RWPE1 (cell line): ENCODE measurements around the gene SUN1.
"Not testable (repeated sequence)": the region's sequence is repeated elsewhere in the genome, so short reads cannot be mapped to it uniquely, and the experiment has no call there.

Experiments
- CTCF ChIA-PET: fragments of 350-600 bp; sonication (Branson Sonifier 250); formaldehyde crosslinking; extraction: SDS; loops from one replicate; lab custom pipeline; 2021; lab: Yijun Ruan, JAX
- POLR2A ChIA-PET: fragments of 400-600 bp; formaldehyde crosslinking; extraction: SDS; loops from one replicate; lab custom pipeline; 2020; ENCODE audit warnings: antibody characterized with exemption; ENCODE audit not compliant: low non-redundant PET; lab: Yijun Ruan, JAX
- DNase-seq: peaks from one replicate; pipeline ENCODE4 v3.0.0; 2012; ENCODE audit warnings: low spot score
- H3K27ac ChIP-seq: fragments of 450-650 bp; 2 replicates; pipeline ENCODE4 v1.5.1; 2017
- TF ChIP-seq, protein P1 (sequence below): fragments of 450-650 bp; conservative IDR thresholded peaks from 2 replicates; pipeline ENCODE4 v1.5.1; 2017; ENCODE audit warnings: low read depth, mild to moderate bottlenecking

SUN1 gene

DNA sequence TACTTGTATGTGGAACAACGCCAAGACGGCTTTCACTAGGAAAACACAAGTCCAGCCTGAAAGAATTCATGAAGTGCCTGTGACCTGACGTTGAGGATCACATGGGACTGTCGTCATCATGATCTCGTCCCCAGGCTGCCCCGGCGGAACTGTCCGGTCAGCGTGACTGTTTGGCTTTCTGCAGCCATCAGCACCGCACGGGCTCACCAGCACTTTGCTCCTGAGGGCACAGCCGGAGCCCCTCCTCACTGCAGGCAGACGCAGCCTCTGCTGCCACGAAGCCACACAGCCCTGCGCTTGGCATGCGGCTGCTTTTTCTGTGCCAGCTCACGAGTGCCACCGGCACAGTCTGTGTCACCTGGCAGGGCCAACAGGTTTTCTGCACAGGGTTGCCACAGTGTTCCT is 34.7 kb downstream of the SUN1 start:
- POLR2A ChIA-PET = no interaction called here
- peak; percentile 26 for DNase-seq
- CTCF ChIA-PET = interaction anchor here (0.8 to 0.9 kb wide), 2 partner anchors 15 to 354 kb away, joined by 5 read pairs; no protein-coding TSS in a partner anchor
- TF ChIP-seq, protein P1, sequence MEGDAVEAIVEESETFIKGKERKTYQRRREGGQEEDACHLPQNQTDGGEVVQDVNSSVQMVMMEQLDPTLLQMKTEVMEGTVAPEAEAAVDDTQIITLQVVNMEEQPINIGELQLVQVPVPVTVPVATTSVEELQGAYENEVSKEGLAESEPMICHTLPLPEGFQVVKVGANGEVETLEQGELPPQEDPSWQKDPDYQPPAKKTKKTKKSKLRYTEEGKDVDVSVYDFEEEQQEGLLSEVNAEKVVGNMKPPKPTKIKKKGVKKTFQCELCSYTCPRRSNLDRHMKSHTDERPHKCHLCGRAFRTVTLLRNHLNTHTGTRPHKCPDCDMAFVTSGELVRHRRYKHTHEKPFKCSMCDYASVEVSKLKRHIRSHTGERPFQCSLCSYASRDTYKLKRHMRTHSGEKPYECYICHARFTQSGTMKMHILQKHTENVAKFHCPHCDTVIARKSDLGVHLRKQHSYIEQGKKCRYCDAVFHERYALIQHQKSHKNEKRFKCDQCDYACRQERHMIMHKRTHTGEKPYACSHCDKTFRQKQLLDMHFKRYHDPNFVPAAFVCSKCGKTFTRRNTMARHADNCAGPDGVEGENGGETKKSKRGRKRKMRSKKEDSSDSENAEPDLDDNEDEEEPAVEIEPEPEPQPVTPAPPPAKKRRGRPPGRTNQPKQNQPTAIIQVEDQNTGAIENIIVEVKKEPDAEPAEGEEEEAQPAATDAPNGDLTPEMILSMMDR = no peak
- peak overlapping the region; percentile 98 for H3K27ac ChIP-seq

DNA sequence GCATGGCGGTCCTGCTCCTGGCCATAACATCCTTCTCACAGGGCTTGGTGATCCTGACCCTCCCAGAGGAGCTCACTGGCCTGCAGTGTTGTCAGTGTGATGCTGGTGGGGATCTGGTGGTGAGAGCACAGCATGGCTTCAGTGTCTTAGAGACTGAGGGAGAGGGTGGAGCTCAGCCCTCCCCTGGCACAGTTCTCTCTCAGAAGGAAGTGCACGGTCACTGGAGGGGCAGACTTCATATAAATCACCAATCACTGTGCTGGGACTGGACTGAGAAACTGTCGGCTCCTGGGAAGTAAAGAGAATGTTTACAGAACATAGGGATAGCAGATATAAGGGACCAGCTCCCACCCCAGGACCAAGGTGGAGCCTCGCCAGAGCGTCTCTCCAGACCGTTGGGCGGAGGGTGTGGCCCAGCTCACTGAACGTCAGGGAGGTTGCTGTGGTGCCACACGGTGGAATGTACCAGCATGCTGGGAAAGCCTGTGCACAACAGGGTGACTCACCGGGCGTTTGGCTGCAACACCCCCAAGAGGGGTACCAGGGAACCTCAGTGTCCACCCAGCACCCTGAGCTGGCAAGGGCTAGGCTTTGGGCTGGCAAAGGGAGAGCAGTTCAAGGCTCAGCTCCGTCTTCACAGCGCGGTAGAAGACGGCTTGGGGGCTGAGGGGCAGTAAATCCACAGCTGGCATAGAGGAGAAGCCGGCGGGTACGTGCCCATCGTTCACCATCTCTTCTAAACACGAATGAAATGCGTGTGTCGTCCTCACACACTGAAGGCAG is 35.3 kb downstream of the SUN1 start:
- TF ChIP-seq, protein P1 = 0 out of 2 replicates have a peak, but pooled peaks have one; percentile 13
- CTCF ChIA-PET = interaction anchor here (0.8 to 0.9 kb wide), 2 partner anchors 16 to 355 kb away, joined by 5 read pairs; no protein-coding TSS in a partner anchor
- H3K27ac ChIP-seq = peak overlapping the region; percentile 98
- POLR2A ChIA-PET = no interaction called here
- peak; percentile 89 for DNase-seq

DNA sequence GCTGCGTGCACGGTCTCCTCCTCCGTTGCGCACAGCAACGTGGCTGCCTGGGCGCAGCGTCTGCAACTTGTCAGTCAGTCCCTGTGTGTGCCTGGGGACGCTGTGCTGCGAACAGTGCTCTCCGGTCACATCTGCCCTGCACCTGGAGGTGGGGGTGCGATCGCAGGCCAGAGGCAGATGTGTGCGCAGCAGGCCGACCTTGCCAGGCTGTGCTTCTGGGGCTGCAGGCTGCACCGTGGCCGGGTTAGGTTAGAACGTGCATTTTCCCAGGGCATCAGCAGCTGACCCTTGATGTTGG is 35.9 kb downstream of the SUN1 start:
- TF ChIP-seq, protein P1 = no peak
- H3K27ac ChIP-seq = peak overlapping the region; percentile 98
- ChIA-PET POLR2A (no interaction called here), CTCF (no interaction called here)
- no peak for DNase-seq

DNA sequence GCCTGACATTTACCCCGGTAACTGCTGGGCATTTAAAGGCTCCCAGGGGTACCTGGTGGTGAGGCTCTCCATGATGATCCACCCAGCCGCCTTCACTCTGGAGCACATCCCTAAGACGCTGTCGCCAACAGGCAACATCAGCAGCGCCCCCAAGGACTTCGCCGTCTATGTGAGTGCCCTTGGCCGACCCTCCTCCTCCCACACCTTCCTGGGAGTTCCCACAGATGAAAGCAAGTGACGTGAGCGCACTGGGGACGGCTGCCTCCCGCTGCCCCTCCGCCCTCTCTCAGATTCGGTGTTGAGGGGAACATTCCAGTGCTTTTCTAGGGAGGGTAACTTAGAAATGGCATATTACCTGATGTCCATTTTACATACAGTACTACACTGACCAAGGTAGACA is 37.1 kb downstream of the SUN1 start:
- POLR2A ChIA-PET = no interaction called here

DNA sequence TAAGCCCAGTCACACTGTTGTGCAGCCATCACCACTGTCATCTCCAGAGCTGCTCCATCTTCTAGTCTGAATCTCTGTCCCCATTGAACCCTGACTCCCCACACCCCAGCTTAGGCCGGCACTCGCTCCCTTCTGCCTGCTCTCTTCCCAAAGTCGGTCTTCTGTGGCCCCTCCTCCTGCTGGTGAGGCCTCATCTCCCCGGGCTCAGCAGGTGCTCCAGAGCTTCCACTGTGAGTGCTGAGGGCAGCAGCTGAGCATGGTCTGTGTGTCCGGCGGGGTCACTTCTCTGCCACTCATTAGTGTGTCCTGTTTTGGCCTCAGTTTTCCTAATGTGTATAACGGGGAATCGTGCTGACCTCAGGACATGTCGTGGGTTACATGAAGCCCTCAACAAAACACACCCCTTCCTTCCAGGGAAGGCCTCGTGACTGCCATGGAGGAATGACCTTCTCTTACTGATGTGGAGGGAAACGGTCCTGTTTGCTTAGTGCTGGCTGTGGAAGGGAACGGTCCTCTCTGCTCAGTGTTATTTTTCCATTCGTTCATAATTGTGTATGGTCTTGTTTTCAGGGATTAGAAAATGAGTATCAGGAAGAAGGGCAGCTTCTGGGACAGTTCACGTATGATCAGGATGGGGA is 39.7 kb downstream of the SUN1 start:
- DNase-seq = no peak
- H3K27ac ChIP-seq = peak overlapping the region; percentile 62
- TF ChIP-seq, protein P1 = no peak
- ChIA-PET POLR2A (no interaction called here), CTCF (interaction anchor here (0.7 to 1.1 kb wide), 3 partner anchors 20 to 550 kb away, joined by 3 to 10 read pairs (median 4); no protein-coding TSS in a partner anchor)

More for the DNA sequence above, 37.1 kb downstream of the SUN1 start:
- peak overlapping the region; percentile 62 for H3K27ac ChIP-seq
- no peak for DNase-seq
- TF ChIP-seq, protein P1 = no peak
- CTCF ChIA-PET = no interaction called here

DNA sequence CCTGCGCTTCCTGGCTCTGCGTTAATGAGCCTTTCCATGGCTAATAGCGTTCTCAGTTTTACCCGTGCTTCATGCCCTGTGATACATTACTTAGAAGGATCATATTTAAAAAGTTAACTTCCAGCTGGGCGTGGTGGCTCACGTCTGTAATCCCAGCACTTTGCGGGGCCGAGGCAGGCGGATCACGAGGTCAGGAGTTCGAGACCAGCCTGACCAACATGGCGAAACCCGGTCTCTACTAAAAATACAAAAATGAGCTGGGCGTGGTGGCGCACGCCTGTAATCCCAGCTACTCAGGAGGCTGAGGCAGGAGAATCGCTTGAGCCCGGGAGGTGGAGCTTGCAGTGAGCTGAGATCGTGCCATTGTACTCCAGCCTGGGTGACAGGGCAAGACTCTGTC is 40.4 kb downstream of the SUN1 start:
- DNase-seq, POLR2A ChIA-PET: not testable (repeated sequence)
- CTCF ChIA-PET = interaction anchor here (0.7 to 1.5 kb wide), 6 partner anchors 12 to 393 kb away, joined by 3 to 10 read pairs (median 4); no protein-coding TSS in a partner anchor
- peak overlapping the region; percentile 62 for H3K27ac ChIP-seq
